GM23338 (cell line): ENCODE data around the gene GNB1L. TPM values are rescaled to one million over a fixed set of nuclear protein-coding genes. Genes with fewer than 3 reads are reported as not detected.

ENCODE experiments used
- ATAC-seq: fragments of 200-7000 bp; cut with Tn5 transposase; 3 replicates; pipeline ENCODE4 v1.9.1; 2020
- DNase-seq: peaks from one replicate; pipeline ENCODE4 v3.0.0-alpha.2; 2015; ENCODE audit warnings: low spot score
- H2AFZ ChIP-seq: fragments of 200-600 bp; sonication (generic); 2 replicates; pipeline ENCODE4 v1.8.0; 2016; ENCODE audit warnings: antibody characterized with exemption, mild to moderate bottlenecking, moderate library complexity
- H3F3A ChIP-seq: fragments of 200-600 bp; sonication (generic); replicated peaks from 2 replicates; pipeline ENCODE4 v1.8.0; 2017; ENCODE audit warnings: antibody characterized with exemption, mixed run types, low read depth
- H3K27ac ChIP-seq: fragments of 200-600 bp; sonication (generic); 2 replicates; pipeline ENCODE4 v1.6.1; 2016; ENCODE audit warnings: low read depth
- H3K27me3 ChIP-seq: fragments of 200-600 bp; sonication (generic); 2 replicates; pipeline ENCODE4 v1.8.0; 2016; ENCODE audit warnings: mild to moderate bottlenecking, mixed run types, moderate library complexity; ENCODE audit not compliant: insufficient read depth
- H3K36me3 ChIP-seq: fragments of 200-600 bp; sonication (generic); 2 replicates; pipeline ENCODE4 v1.8.0; 2016; ENCODE audit warnings: mild to moderate bottlenecking; ENCODE audit not compliant: insufficient read depth
- H3K4me1 ChIP-seq: fragments of 200-600 bp; sonication (generic); 2 replicates; pipeline ENCODE4 v1.8.0; 2016; ENCODE audit warnings: mild to moderate bottlenecking, moderate library complexity; ENCODE audit not compliant: insufficient read depth
- H3K4me2 ChIP-seq: fragments of 200-600 bp; sonication (generic); 2 replicates; pipeline ENCODE4 v1.7.1; 2017; ENCODE audit warnings: mixed run types
- H3K4me3 ChIP-seq: fragments of 200-600 bp; sonication (generic); 2 replicates; pipeline ENCODE4 v1.6.1; 2016; ENCODE audit warnings: mixed run types
- H3K79me2 ChIP-seq: fragments of 200-600 bp; sonication (generic); replicated peaks from 2 replicates; pipeline ENCODE4 v1.8.0; 2017; ENCODE audit warnings: mild to moderate bottlenecking; ENCODE audit not compliant: insufficient read depth
- H3K9me2 ChIP-seq: fragments of 200-600 bp; sonication (generic); 2 replicates; pipeline ENCODE4 v1.8.0; 2017; ENCODE audit not compliant: insufficient read depth
- H4K20me1 ChIP-seq: fragments of 200-600 bp; sonication (generic); replicated peaks from 2 replicates; pipeline ENCODE4 v1.8.0; 2017; ENCODE audit warnings: mild to moderate bottlenecking; ENCODE audit not compliant: insufficient read depth
- H3K27ac Mint-ChIP-seq: 2 replicates; pipeline ENCODE4 v1.8.0; 2020; ENCODE audit warnings: inconsistent platforms, mild to moderate bottlenecking, moderate library complexity, mixed read lengths
- H3K27me3 Mint-ChIP-seq: 3 replicates; pipeline ENCODE4 v1.8.0; 2022; ENCODE audit warnings: low read depth, mild to moderate bottlenecking, moderate library complexity, mixed read lengths, inconsistent platforms; ENCODE audit not compliant: insufficient read depth, poor library complexity
- H3K36me3 Mint-ChIP-seq: 3 replicates; pipeline ENCODE4 v1.8.0; 2021; ENCODE audit warnings: low read depth, mild to moderate bottlenecking, inconsistent platforms, moderate library complexity, mixed read lengths
- H3K4me1 Mint-ChIP-seq: 3 replicates; pipeline ENCODE4 v1.8.0; 2020; ENCODE audit warnings: mild to moderate bottlenecking, inconsistent platforms, mixed read lengths
- H3K4me3 Mint-ChIP-seq: 3 replicates; pipeline ENCODE4 v1.8.0; 2021; ENCODE audit warnings: moderate library complexity, mild to moderate bottlenecking, inconsistent platforms, mixed read lengths
- H3K9me3 Mint-ChIP-seq: 3 replicates; pipeline ENCODE4 v1.8.0; 2020; ENCODE audit warnings: moderate library complexity, mild to moderate bottlenecking, inconsistent platforms, mixed read lengths
- CREB1 ChIP-seq: fragments of 250-450 bp; sonication (Bioruptor Pico); IDR thresholded peaks from 2 replicates; pipeline ENCODE4 v1.5.0; 2020; ENCODE audit warnings: low read depth, mild to moderate bottlenecking, moderate library complexity
- CTCF ChIP-seq, 2 experiments: fragments of 200-600 bp in 1 of 2; sonication (generic) in 1 of 2; conservative IDR thresholded peaks; 2 replicates each; pipeline versions ENCODE4 v1.5.1 to v1.6.1; 2016 to 2017; ENCODE audit warnings: antibody characterized with exemption in 2 of 2, low read depth in 2 of 2, mild to moderate bottlenecking in 2 of 2, moderate library complexity in 1 of 2
- EZH2 ChIP-seq: fragments of 200-600 bp; sonication (generic); IDR thresholded peaks from one replicate; pipeline ENCODE4 v1.8.0; 2017; ENCODE audit warnings: antibody characterized with exemption, mild to moderate bottlenecking, low read depth; ENCODE audit not compliant: unreplicated experiment
- EZH2phosphoT487 ChIP-seq: fragments of 200-600 bp; sonication (generic); IDR thresholded peaks from one replicate; pipeline ENCODE4 v1.8.1; 2018; ENCODE audit warnings: antibody characterized with exemption; ENCODE audit not compliant: unreplicated experiment
- JUNB ChIP-seq: IDR thresholded peaks from one replicate; pipeline ENCODE4 v1.6.1; 2016; ENCODE audit warnings: antibody characterized with exemption; ENCODE audit not compliant: unreplicated experiment
- NANOG ChIP-seq: IDR thresholded peaks from 2 replicates; pipeline ENCODE4 v1.6.1; 2016; ENCODE audit warnings: antibody characterized with exemption, borderline replicate concordance
- POLR2AphosphoS5 ChIP-seq: IDR thresholded peaks from 2 replicates; pipeline ENCODE4 v1.6.1; 2016; ENCODE audit warnings: antibody characterized with exemption, low read depth
- STAT1 ChIP-seq: IDR thresholded peaks from one replicate; pipeline ENCODE4 v1.6.1; 2016; ENCODE audit warnings: antibody characterized with exemption; ENCODE audit not compliant: unreplicated experiment
- ZNF114 ChIP-seq: fragments of 250-450 bp; sonication (Bioruptor Pico); IDR thresholded peaks from 2 replicates; pipeline ENCODE4 v1.5.0; 2020; ENCODE audit warnings: mild to moderate bottlenecking, moderate library complexity
- ZNF331 ChIP-seq: fragments of 250-450 bp; sonication (Bioruptor Pico); IDR thresholded peaks from 2 replicates; pipeline ENCODE4 v1.5.0; 2020; ENCODE audit warnings: low read depth, mild to moderate bottlenecking, moderate library complexity
- polyA plus RNA-seq: library from polyadenylated mRNA; unstranded; fragments of >200 nt; fragmentation: Nextera tagmentation; extraction: Ambion mirVana; gene quantifications from 2 replicates; pipeline ENCODE4 v1.2.1, GENCODE V29; 2016
- total RNA-seq: library from RNA; depleted of rRNA; stranded (reverse); fragments of >200 nt; shearing (Covaris generic); gene quantifications from 2 replicates; pipeline ENCODE4 v1.2.3, GENCODE V29; 2014
- TF ChIP-seq, protein P1 (sequence below): IDR thresholded peaks from 2 replicates; pipeline ENCODE4 v1.6.1; 2016; ENCODE audit warnings: antibody characterized with exemption
- TF ChIP-seq, protein P2 (sequence below): fragments of 250-450 bp; sonication (Bioruptor Pico); IDR thresholded peaks from 2 replicates; pipeline ENCODE4 v1.5.0; 2020; ENCODE audit warnings: mild to moderate bottlenecking, moderate library complexity

GNB1L gene
- total and polyA plus RNA-seq, 2 experiments from 2014 or later: 15.2 to 27.8 TPM

- no peaks in the 10 kb centered on the region for H3K27me3 ChIP-seq
- H3K9me2 ChIP-seq: no peaks in the 10 kb centered on the region
- no peaks in the 10 kb centered on the region for H3K4me1 Mint-ChIP-seq
- H3K36me3 ChIP-seq: no peaks in the 10 kb centered on the region
- no peaks in the 10 kb centered on the region for H4K20me1 ChIP-seq
- H3K27me3 Mint-ChIP-seq: peaks cover 20% of the 10 kb centered on the region
- H3K36me3 Mint-ChIP-seq: no peaks in the 10 kb centered on the region
- no peak overlapping the region for H3K4me2 ChIP-seq
- H3F3A ChIP-seq: no peaks in the 10 kb centered on the region
- no peaks in the 10 kb centered on the region for H3K4me1 ChIP-seq
- H3K27ac Mint-ChIP-seq: no peak overlapping the region
- no peak overlapping the region for H3K4me3 ChIP-seq
- no peaks in the 10 kb centered on the region; the same call in 2 of the 3 replicates for H3K9me3 Mint-ChIP-seq
- DNase-seq: no peak
- no peak for ATAC-seq
- no peaks in the 10 kb centered on the region for H3K79me2 ChIP-seq
- no peak overlapping the region for H3K4me3 Mint-ChIP-seq
- H2AFZ ChIP-seq: no peak overlapping the region
- TF ChIP-seq, protein P1, sequence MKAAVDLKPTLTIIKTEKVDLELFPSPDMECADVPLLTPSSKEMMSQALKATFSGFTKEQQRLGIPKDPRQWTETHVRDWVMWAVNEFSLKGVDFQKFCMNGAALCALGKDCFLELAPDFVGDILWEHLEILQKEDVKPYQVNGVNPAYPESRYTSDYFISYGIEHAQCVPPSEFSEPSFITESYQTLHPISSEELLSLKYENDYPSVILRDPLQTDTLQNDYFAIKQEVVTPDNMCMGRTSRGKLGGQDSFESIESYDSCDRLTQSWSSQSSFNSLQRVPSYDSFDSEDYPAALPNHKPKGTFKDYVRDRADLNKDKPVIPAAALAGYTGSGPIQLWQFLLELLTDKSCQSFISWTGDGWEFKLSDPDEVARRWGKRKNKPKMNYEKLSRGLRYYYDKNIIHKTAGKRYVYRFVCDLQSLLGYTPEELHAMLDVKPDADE: no peak
- no peak for TF ChIP-seq JUNB
- TF ChIP-seq ZNF114 (CRISPR knock-in tag): no peak
- no peak for TF ChIP-seq NANOG
- no peak for TF ChIP-seq EZH2
- no peak for TF ChIP-seq ZNF331 (CRISPR knock-in tag)
- no peak for TF ChIP-seq CTCF (conservative IDR thresholded peaks at IDR 0.05; ENCODE audit: low read depth in 2 of 2)
- TF ChIP-seq STAT1: no peak
- H3K27ac ChIP-seq: no peak overlapping the region
Observed at GRCh38 chr22:19806213-19807160, 48.2 kb downstream of the GNB1L start.

GRCh38 chr22:19805821-19806212, 48.9 kb downstream of the GNB1L start:
- no peaks in the 10 kb centered on the region; the same call in 2 of the 3 replicates for H3K9me3 Mint-ChIP-seq
- Histone ChIP-seq H3K27me3 (no peaks in the 10 kb centered on the region), H3K4me2 (no peak overlapping the region), H3F3A (no peaks in the 10 kb centered on the region), H3K27ac (no peak overlapping the region), H4K20me1 (no peaks in the 10 kb centered on the region), H3K9me2 (no peaks in the 10 kb centered on the region), H3K36me3 (no peaks in the 10 kb centered on the region), H3K4me1 (no peaks in the 10 kb centered on the region), H3K4me3 (no peak overlapping the region), H3K79me2 (no peaks in the 10 kb centered on the region), H2AFZ (no peak overlapping the region)
- no peaks in the 10 kb centered on the region for H3K4me1 Mint-ChIP-seq
- no peak overlapping the region for H3K27ac Mint-ChIP-seq
- DNase-seq: no peak
- no peaks in the 10 kb centered on the region for H3K36me3 Mint-ChIP-seq
- H3K4me3 Mint-ChIP-seq: no peak overlapping the region
- no peak for ATAC-seq
- H3K27me3 Mint-ChIP-seq: peaks cover 20% of the 10 kb centered on the region
- TF ChIP-seq ZNF114 (CRISPR knock-in tag): no peak
- TF ChIP-seq CREB1 (CRISPR knock-in tag): no peak
- TF ChIP-seq POLR2AphosphoS5: no peak
- TF ChIP-seq, protein P2, sequence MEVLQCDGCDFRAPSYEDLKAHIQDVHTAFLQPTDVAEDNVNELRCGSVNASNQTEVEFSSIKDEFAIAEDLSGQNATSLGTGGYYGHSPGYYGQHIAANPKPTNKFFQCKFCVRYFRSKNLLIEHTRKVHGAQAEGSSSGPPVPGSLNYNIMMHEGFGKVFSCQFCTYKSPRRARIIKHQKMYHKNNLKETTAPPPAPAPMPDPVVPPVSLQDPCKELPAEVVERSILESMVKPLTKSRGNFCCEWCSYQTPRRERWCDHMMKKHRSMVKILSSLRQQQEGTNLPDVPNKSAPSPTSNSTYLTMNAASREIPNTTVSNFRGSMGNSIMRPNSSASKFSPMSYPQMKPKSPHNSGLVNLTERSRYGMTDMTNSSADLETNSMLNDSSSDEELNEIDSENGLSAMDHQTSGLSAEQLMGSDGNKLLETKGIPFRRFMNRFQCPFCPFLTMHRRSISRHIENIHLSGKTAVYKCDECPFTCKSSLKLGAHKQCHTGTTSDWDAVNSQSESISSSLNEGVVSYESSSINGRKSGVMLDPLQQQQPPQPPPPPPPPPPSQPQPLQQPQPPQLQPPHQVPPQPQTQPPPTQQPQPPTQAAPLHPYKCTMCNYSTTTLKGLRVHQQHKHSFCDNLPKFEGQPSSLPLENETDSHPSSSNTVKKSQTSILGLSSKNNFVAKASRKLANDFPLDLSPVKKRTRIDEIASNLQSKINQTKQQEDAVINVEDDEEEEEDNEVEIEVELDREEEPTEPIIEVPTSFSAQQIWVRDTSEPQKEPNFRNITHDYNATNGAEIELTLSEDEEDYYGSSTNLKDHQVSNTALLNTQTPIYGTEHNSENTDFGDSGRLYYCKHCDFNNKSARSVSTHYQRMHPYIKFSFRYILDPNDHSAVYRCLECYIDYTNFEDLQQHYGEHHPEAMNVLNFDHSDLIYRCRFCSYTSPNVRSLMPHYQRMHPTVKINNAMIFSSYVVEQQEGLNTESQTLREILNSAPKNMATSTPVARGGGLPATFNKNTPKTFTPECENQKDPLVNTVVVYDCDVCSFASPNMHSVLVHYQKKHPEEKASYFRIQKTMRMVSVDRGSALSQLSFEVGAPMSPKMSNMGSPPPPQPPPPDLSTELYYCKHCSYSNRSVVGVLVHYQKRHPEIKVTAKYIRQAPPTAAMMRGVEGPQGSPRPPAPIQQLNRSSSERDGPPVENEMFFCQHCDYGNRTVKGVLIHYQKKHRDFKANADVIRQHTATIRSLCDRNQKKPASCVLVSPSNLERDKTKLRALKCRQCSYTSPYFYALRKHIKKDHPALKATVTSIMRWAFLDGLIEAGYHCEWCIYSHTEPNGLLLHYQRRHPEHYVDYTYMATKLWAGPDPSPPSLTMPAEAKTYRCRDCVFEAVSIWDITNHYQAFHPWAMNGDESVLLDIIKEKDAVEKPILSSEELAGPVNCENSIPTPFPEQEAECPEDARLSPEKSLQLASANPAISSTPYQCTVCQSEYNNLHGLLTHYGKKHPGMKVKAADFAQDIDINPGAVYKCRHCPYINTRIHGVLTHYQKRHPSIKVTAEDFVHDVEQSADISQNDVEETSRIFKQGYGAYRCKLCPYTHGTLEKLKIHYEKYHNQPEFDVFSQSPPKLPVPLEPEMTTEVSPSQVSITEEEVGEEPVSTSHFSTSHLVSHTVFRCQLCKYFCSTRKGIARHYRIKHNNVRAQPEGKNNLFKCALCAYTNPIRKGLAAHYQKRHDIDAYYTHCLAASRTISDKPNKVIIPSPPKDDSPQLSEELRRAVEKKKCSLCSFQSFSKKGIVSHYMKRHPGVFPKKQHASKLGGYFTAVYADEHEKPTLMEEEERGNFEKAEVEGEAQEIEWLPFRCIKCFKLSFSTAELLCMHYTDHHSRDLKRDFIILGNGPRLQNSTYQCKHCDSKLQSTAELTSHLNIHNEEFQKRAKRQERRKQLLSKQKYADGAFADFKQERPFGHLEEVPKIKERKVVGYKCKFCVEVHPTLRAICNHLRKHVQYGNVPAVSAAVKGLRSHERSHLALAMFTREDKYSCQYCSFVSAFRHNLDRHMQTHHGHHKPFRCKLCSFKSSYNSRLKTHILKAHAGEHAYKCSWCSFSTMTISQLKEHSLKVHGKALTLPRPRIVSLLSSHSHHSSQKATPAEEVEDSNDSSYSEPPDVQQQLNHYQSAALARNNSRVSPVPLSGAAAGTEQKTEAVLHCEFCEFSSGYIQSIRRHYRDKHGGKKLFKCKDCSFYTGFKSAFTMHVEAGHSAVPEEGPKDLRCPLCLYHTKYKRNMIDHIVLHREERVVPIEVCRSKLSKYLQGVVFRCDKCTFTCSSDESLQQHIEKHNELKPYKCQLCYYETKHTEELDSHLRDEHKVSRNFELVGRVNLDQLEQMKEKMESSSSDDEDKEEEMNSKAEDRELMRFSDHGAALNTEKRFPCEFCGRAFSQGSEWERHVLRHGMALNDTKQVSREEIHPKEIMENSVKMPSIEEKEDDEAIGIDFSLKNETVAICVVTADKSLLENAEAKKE (CRISPR knock-in tag): no peak
- TF ChIP-seq EZH2phosphoT487: no peak
